Right lobe of liver (tissue), 6 donors: ENCODE results near the gene RASSF1. TPM values are rescaled to one million over a fixed set of nuclear protein-coding genes. Genes with fewer than 3 reads are reported as not detected.

Experiments used
- ATAC-seq, 4 donors: fragments of 200-7000 bp; cut with Tn5 transposase; one replicate each; pipeline ENCODE4 v1.9.1; 2020; ENCODE audit warnings: mild to moderate bottlenecking in 4 of 4, moderate library complexity in 4 of 4
- DNase-seq, 3 donors: peaks; one replicate each; pipeline ENCODE4 v3.0.0-alpha.2; 2020
- H3K27ac ChIP-seq, 3 donors: fragments of 200-600 bp; one replicate each; pipeline ENCODE4 v1.8.0; 2022
- H3K27me3 ChIP-seq, 2 donors: fragments of 200-600 bp; one replicate each; pipeline ENCODE4 v1.8.0; 2022
- H3K36me3 ChIP-seq, 4 donors: fragments of 200-600 bp; sonication (generic) in 1 of 4; one replicate each; pipeline versions ENCODE4 v1.5.1 to v1.8.0; 2017 to 2022; ENCODE audit warnings: control low read depth in 1 of 4
- H3K4me1 ChIP-seq, 4 donors: fragments of 200-600 bp; sonication (generic) in 1 of 4; one replicate each; pipeline versions ENCODE4 v1.5.1 to v1.8.0; 2017 to 2022; ENCODE audit warnings: control low read depth in 1 of 4
- H3K4me3 ChIP-seq, 3 donors: fragments of 200-600 bp; one replicate each; pipeline ENCODE4 v1.8.0; 2022
- H3K9me3 ChIP-seq, 4 donors: fragments of 200-600 bp; sonication (generic) in 1 of 4; one replicate each; pipeline versions ENCODE4 v1.5.1 to v1.8.0; 2017 to 2022; ENCODE audit warnings: control low read depth in 1 of 4
- POLR2A ChIP-seq: fragments of 450-650 bp; IDR thresholded peaks from one replicate; pipeline ENCODE4 v1.6.1; 2017; ENCODE audit warnings: antibody characterized with exemption, mild to moderate bottlenecking
- WGBS: methylation state at CpG from one replicate; pipeline ENCODE4 v1.1.6; 2018; ENCODE audit warnings: low coverage, low lambda C conversion rate; ENCODE audit not compliant: insufficient coverage; ENCODE audit errors: missing lambda C conversion rate; 5-methylcytosine and 5-hydroxymethylcytosine counted together
- intact Hi-C, 2 donors: fragments of 100-400 bp; cut with DNase I; formaldehyde crosslinking; loops; one replicate each; pipeline versions ENCODE4 v1.11.2 to v1.14.1; 2022
- total RNA-seq, 6 experiments: library from RNA; depleted of rRNA in 2 of 6; stranded (reverse); fragments of >200 nt in 2 of 6; fragmentation: NEBNext Ultra II Directional in 3 of 6; extraction: Animal tissue kit (Norgen Biotek cat#: 25700) in 3 of 6; gene quantifications; one replicate each; pipeline versions ENCODE4 v1.1.0 to v1.2.4, GENCODE V29; 2016 to 2023
- TF ChIP-seq, protein P1 (sequence below), 4 donors: fragments of 200-600 bp in 3 of 4; fragments of 450-650 bp in 1 of 4; IDR thresholded peaks; one replicate each; pipeline versions ENCODE4 v1.5.1 to v1.8.0; 2016 to 2022; ENCODE audit warnings: antibody characterized with exemption in 4 of 4, mild to moderate bottlenecking in 2 of 4
- donor health status: DM: no; HTN: yes; CAD: no.
- donor health status: DM: no; HTN: no; CAD: no.
- donor health status: DM: no; HTN: no; CAD: no.
- donor health status: DM: no; HTN: yes; CAD: no.
- donor health status: DM: no; HTN: yes; CAD: no.

RASSF1 gene
- total RNA-seq, 6 experiments from 2014 or later: 5.2 to 17.8 (median 9.1) TPM

DNA sequence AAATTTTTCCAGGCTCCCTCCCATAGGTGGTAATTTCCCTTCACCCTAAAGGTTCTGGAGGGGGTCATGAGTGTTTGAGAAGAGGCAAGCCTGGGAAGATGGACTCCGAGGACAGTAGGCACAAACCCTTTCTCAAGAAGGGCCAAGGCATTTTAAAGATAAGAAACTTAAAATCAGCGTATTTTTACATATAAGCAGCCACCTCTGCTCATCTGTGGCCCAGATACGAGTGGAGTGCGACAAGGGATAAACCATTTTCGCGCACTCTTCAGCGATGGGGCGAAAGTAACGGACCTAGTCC is 539 bp downstream of the RASSF1 start:
- intact Hi-C loops: loop anchor here (10.0 kb wide), 2 partner anchors 205 to 215 kb away; no protein-coding TSS in a partner anchor
- ATAC-seq (no peak), DNase-seq (no peak)
- H3K27me3 ChIP-seq: no peaks in the 10 kb centered on the region
- TF ChIP-seq, protein P1, sequence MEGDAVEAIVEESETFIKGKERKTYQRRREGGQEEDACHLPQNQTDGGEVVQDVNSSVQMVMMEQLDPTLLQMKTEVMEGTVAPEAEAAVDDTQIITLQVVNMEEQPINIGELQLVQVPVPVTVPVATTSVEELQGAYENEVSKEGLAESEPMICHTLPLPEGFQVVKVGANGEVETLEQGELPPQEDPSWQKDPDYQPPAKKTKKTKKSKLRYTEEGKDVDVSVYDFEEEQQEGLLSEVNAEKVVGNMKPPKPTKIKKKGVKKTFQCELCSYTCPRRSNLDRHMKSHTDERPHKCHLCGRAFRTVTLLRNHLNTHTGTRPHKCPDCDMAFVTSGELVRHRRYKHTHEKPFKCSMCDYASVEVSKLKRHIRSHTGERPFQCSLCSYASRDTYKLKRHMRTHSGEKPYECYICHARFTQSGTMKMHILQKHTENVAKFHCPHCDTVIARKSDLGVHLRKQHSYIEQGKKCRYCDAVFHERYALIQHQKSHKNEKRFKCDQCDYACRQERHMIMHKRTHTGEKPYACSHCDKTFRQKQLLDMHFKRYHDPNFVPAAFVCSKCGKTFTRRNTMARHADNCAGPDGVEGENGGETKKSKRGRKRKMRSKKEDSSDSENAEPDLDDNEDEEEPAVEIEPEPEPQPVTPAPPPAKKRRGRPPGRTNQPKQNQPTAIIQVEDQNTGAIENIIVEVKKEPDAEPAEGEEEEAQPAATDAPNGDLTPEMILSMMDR (IDR thresholded peaks at IDR 0.05): no peak
- TF ChIP-seq POLR2A: no peak
- no peaks in the 10 kb centered on the region for H3K36me3 ChIP-seq
- H3K9me3 ChIP-seq: no peaks in the 10 kb centered on the region
- H3K4me3 ChIP-seq: peak overlapping the region; percentile 39 to 55 (median 46)
- H3K27ac ChIP-seq: peak overlapping the region; percentile 33 to 95 (median 86)
- 41% methylated on average over 9 of the region's 9 CpGs for WGBS
- peaks cover 0 to 21% (median 6%) of the 10 kb centered on the region in 4 donors for H3K4me1 ChIP-seq

DNA sequence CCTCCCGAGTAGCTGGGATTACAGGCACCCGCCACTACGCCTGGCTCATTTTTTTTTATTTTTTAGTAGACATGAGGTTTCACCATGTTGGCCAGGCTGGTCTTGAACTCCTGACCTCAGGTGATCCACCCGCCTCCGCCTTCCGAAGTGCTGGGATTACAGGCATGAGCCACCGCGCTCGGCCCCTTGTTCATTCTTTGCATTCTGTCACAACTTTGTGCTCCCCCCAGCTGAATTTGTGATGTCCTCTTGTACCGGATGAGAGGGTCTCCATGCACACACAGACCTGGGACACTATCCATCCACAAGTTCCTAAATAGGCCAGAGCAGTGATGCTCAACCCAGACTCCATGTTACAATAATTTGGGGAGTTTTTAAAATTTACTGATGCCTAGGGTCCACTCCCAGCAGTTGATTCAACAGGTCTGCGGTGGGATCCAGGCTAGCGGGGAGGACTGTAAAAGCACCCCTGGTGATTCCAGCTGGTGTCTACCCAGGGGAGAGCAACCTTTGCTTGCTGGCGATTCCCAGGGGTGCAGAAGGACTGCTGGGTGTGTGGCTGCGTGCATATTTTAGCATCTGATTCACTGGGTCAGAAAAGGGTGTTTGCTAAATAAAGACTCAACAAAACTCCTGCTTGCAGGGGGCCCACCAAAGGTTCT is 1.0 kb downstream of the RASSF1 start:
- TF ChIP-seq, protein P1 (IDR thresholded peaks at IDR 0.05): no peak
- no peak for TF ChIP-seq POLR2A
- Histone ChIP-seq H3K27me3 (no peaks in the 10 kb centered on the region), H3K4me3 (peak overlapping the region in 2 of 3 donors; percentile 46 to 55), H3K27ac (peak overlapping the region; percentile 33 to 95 (median 86)), H3K36me3 (no peaks in the 10 kb centered on the region), H3K4me1 (peaks cover 0 to 22% (median 7%) of the 10 kb centered on the region in 4 donors), H3K9me3 (no peaks in the 10 kb centered on the region)
- ATAC-seq: no peak
- DNase-seq: no peak
- intact Hi-C loops: loop anchor here (10.0 kb wide), 2 partner anchors 205 to 215 kb away; no protein-coding TSS in a partner anchor
- 79% methylated on average over 9 of the region's 14 CpGs for WGBS

DNA sequence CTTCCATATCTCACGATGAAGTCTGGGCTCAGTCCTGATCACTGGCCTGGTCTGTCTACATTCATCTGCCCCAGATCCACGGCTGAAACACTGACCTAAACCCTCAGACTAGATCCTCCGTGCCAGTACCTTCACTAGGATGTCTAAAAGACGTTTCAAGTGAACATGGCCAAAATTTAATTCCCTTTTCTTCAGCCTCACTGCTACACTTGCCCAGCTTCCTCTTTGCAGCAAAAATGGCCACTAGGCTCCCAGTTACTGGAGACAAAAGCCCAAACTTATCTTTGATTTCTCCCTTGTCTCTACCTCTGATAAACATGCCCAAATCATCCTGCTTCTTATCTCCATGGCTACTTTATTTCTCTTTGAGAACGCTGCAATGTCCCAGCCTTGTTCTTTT is 1.7 kb downstream of the RASSF1 start:
- Histone ChIP-seq H3K36me3 (no peaks in the 10 kb centered on the region), H3K27me3 (no peaks in the 10 kb centered on the region), H3K9me3 (no peaks in the 10 kb centered on the region), H3K4me3 (peak overlapping the region in 1 of 3 donors; percentile 55), H3K4me1 (peaks cover 0 to 22% (median 8%) of the 10 kb centered on the region in 4 donors), H3K27ac (peak overlapping the region in 2 of 3 donors; percentile 86 to 95)
- ATAC-seq: no peak
- intact Hi-C loops: no loop called here
- WGBS: 66% methylated on average over 3 of the region's 5 CpGs
- no peak for DNase-seq
- TF ChIP-seq, protein P1 (IDR thresholded peaks at IDR 0.05): no peak
- TF ChIP-seq POLR2A: no peak

DNA sequence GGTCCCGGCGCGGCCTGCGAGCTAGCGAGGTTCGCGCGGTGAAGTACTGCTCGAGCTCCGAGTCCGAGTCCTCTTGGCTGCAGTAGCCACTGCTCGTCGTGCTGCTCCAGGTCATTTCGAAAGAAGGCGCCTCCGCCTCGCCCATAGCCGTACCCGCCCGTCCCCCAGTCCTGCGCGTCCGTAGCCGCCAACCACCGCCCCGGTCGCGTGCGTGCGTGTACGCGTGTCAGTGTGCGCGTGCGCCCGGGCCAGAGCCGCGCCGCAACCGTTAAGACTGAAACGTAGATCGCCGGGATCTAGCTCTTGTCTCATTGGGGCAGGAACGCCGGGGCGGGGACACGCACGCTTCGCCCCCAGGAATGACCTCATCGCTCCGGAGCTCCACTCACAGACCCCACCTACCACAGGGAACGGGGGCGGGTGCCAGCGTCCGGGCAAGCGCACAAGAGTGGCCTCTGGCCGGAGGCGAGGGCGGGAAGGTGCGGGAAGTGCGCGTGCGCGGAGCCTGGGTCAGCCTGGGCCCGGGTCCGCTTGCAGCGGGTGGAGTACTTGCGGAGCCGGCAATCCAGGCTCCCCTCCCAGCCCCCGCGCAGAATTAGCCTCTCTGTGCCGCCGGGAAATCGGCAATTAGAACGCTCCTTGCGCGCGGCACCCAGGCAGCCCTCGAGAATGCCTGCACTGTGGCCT is 3.3 kb downstream of the RASSF1 start:
- DNase-seq: peak; percentile 100
- ATAC-seq: peak; percentile 84 to 93 (median 90)
- 0% methylated on average over 13 of the region's 79 CpGs for WGBS
- no peaks in the 10 kb centered on the region for H3K36me3 ChIP-seq
- H3K4me3 ChIP-seq: peak overlapping the region; percentile 83 to 97 (median 95)
- H3K4me1 ChIP-seq: peaks cover 0 to 22% (median 8%) of the 10 kb centered on the region in 4 donors
- no peaks in the 10 kb centered on the region for H3K9me3 ChIP-seq
- peak overlapping the region; percentile 86 to 95 (median 93) for H3K27ac ChIP-seq
- no peaks in the 10 kb centered on the region for H3K27me3 ChIP-seq
- intact Hi-C loops: no loop called here
- TF ChIP-seq POLR2A: peak; percentile 92
- TF ChIP-seq, protein P1 (IDR thresholded peaks at IDR 0.05): no peak
